ENCODE data around the gene SPEF2.

SPEF2 gene

DNA sequence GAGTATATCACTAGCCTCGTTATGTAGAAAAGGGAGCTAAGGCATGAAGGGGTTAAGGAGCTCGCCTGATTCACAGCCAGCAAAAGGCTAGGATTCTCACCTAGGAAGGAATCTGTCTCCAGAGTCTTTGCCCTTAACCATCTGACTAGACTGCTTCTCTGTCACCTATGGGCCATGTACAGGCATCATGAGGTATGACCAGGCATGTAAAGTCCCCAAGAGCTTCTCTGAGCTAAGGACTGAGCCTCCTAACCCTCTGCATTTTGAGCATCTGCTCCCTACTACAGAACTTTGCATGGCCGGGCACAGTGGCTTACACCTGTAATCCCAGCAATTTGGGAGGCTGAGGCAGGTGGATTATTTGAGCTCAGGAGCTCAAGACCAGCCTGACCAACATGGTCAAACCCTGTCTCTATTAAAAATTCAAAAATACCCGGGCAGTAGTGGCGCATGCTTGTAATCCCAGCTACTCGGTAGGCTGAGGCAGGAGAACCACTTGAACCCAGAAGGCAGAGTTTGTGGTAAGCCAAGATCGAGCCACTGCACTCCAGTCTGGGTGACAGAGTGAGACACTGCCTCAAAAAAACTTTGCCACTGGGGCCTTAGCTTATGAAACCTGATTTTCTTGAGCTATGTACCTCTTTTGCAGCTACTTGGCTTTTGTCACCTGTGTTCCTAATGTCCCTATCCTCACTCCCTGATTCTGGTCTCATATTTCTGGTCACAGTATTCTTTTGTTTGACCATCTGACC lies 205.9 kb downstream of the SPEF2 start:
- TF ChIP-seq, protein P1, sequence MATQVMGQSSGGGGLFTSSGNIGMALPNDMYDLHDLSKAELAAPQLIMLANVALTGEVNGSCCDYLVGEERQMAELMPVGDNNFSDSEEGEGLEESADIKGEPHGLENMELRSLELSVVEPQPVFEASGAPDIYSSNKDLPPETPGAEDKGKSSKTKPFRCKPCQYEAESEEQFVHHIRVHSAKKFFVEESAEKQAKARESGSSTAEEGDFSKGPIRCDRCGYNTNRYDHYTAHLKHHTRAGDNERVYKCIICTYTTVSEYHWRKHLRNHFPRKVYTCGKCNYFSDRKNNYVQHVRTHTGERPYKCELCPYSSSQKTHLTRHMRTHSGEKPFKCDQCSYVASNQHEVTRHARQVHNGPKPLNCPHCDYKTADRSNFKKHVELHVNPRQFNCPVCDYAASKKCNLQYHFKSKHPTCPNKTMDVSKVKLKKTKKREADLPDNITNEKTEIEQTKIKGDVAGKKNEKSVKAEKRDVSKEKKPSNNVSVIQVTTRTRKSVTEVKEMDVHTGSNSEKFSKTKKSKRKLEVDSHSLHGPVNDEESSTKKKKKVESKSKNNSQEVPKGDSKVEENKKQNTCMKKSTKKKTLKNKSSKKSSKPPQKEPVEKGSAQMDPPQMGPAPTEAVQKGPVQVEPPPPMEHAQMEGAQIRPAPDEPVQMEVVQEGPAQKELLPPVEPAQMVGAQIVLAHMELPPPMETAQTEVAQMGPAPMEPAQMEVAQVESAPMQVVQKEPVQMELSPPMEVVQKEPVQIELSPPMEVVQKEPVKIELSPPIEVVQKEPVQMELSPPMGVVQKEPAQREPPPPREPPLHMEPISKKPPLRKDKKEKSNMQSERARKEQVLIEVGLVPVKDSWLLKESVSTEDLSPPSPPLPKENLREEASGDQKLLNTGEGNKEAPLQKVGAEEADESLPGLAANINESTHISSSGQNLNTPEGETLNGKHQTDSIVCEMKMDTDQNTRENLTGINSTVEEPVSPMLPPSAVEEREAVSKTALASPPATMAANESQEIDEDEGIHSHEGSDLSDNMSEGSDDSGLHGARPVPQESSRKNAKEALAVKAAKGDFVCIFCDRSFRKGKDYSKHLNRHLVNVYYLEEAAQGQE (IDR thresholded peaks at IDR 0.05; ENCODE audit: insufficient replicate concordance, low read depth), result no peak
- TF ChIP-seq SPI1 (IDR thresholded peaks at IDR 0.05; ENCODE audit: borderline replicate concordance, low read depth) (no peak), POLR2AphosphoS5 (IDR thresholded peaks at IDR 0.05; ENCODE audit: low read depth) (no peak), CTCF (IDR thresholded peaks at IDR 0.05; ENCODE audit: insufficient read depth, low read length) (no peak), GABPA (IDR thresholded peaks at IDR 0.05; ENCODE audit: low read depth) (no peak)
- no peaks in the 10 kb centered on the region for H3K27me3 ChIP-seq (ENCODE audit: insufficient read depth, poor library complexity, severe bottlenecking)
- H3K27ac ChIP-seq (replicated peaks), result no peak overlapping the region
- H3K4me3 ChIP-seq (replicated peaks; ENCODE audit: insufficient read depth, low read length), result no peak overlapping the region
- no peak for DNase-seq (ENCODE audit: low read depth in 1 of 2, low spot score in 1 of 2)

DNA sequence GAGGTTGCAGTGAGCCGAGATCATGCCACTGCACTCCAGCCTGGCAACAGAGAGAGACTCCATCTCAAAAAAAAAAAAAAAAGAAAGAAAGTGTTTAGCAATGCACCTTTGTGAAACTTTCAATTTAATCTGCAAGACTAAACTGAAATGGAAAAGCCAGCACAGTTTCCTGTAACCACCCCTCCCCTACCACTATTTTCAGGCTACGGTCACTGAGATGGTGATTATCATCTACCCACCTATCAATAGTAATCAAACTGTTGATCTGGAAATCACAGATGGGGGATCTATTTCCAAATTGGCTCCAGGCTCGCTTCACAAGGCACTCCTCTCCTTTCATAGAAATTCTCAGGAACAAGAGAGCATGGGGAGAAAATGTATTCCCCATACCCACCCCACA lies 208.4 kb downstream of the SPEF2 start:
- no peaks in the 10 kb centered on the region for H3K27me3 ChIP-seq (ENCODE audit: insufficient read depth, poor library complexity, severe bottlenecking)
- TF ChIP-seq POLR2AphosphoS5 (IDR thresholded peaks at IDR 0.05; ENCODE audit: low read depth) (no peak), GABPA (IDR thresholded peaks at IDR 0.05; ENCODE audit: low read depth) (no peak), SPI1 (IDR thresholded peaks at IDR 0.05; ENCODE audit: borderline replicate concordance, low read depth) (no peak), CTCF (IDR thresholded peaks at IDR 0.05; ENCODE audit: insufficient read depth, low read length) (no peak)
- TF ChIP-seq, protein P1 (IDR thresholded peaks at IDR 0.05; ENCODE audit: insufficient replicate concordance, low read depth), result no peak
- DNase-seq (ENCODE audit: low read depth in 1 of 2, low spot score in 1 of 2), result no peak
- H3K27ac ChIP-seq (replicated peaks), result no peak overlapping the region
- no peak overlapping the region for H3K4me3 ChIP-seq (replicated peaks; ENCODE audit: insufficient read depth, low read length)

DNA sequence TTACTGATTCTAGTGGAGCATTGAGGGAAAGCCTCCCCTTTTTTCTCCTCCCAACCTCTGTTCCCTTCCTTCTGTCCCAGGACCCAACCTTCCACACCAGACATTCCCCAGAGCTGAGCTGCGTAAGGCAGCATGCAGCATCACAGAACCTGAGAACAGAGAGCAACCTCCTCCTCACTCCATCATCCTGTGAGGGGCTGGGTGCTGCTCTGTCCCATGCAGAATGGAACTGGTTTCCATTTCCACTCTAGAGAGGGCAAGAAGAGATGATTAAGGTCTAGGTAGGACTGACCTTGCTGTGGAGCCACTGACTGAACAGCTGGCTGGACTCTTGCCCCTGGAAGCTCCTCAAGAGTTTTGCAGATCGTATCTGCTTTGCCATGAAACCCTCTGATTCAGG lies 208.9 kb downstream of the SPEF2 start:
- H3K4me3 ChIP-seq (replicated peaks; ENCODE audit: insufficient read depth, low read length), result no peak overlapping the region
- DNase-seq (ENCODE audit: low read depth in 1 of 2, low spot score in 1 of 2), result no peak
- TF ChIP-seq GABPA (IDR thresholded peaks at IDR 0.05; ENCODE audit: low read depth) (no peak), CTCF (IDR thresholded peaks at IDR 0.05; ENCODE audit: insufficient read depth, low read length) (no peak), SPI1 (IDR thresholded peaks at IDR 0.05; ENCODE audit: borderline replicate concordance, low read depth) (no peak), POLR2AphosphoS5 (IDR thresholded peaks at IDR 0.05; ENCODE audit: low read depth) (no peak)
- TF ChIP-seq, protein P1 (IDR thresholded peaks at IDR 0.05; ENCODE audit: insufficient replicate concordance, low read depth), result no peak
- no peak overlapping the region for H3K27ac ChIP-seq (replicated peaks)
- H3K27me3 ChIP-seq (ENCODE audit: insufficient read depth, poor library complexity, severe bottlenecking), result no peaks in the 10 kb centered on the region

Data from HL-60 (cell line).